NK-92 treated with Interleukin-12 subunit alpha and Interleukin-12 subunit beta, amount 100 ng/mL, for 24 hours (cell line): ENCODE data around the gene RMND5B.
"Not testable (repeated sequence)": the region's sequence is repeated elsewhere in the genome, so short reads cannot be mapped to it uniquely, and the experiment has no call there.

ENCODE experiments used
- DNase-seq: peaks from one replicate; lab custom pipeline; 2025; lab: John Stamatoyannopoulos, UW

The RMND5B gene, protein sequence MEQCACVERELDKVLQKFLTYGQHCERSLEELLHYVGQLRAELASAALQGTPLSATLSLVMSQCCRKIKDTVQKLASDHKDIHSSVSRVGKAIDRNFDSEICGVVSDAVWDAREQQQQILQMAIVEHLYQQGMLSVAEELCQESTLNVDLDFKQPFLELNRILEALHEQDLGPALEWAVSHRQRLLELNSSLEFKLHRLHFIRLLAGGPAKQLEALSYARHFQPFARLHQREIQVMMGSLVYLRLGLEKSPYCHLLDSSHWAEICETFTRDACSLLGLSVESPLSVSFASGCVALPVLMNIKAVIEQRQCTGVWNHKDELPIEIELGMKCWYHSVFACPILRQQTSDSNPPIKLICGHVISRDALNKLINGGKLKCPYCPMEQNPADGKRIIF

DNA sequence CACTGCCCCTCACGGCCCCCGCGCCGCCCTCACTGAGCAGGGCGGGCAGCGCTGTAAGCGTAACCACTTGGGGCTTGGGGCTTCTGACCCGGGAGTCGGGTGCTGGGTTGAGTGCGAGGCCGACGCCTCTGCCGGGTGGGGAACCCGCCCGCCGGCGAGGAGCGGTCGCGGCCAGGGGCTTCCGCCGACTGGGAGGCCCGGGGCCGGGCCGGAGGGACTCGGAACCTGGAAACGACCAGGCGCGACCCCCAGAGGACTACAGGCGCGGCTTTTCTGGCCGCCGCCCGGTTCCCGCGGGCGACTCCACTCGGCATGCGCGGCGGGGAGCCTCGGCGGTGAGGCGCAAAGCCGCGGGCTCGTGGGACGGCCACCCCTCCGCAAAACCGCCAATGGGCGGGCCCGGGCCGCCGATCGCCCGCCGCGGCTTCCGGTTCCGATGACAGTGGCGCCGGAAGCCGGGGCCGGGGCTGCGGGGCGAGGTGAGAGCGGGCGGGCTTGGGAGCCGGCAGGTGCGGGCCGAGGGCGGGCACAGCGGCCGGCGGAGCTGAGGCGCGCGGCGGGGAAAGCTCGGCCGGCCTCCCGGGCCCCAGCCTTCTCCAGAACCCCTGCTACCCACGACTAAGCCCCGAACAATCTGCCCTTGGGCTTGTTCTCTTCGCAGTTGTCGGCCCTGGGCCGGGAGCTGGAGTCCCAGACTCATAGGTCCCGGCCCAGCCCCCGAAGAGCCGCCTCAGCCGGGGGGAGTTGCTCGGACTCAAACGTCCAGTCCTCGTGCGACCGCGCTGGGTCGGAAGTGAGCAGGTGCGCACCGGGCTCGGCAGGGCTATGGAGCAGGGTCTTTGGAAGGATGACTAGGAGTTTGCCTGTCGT, at the start of gene RMND5B:
Gene RMND5B, plus strand, starts transcription at position 439 of the 870 bp plus-strand sequence. CDS start 7,106 bp downstream, outside the sequence.
- peak; percentile 72 for DNase-seq

DNA sequence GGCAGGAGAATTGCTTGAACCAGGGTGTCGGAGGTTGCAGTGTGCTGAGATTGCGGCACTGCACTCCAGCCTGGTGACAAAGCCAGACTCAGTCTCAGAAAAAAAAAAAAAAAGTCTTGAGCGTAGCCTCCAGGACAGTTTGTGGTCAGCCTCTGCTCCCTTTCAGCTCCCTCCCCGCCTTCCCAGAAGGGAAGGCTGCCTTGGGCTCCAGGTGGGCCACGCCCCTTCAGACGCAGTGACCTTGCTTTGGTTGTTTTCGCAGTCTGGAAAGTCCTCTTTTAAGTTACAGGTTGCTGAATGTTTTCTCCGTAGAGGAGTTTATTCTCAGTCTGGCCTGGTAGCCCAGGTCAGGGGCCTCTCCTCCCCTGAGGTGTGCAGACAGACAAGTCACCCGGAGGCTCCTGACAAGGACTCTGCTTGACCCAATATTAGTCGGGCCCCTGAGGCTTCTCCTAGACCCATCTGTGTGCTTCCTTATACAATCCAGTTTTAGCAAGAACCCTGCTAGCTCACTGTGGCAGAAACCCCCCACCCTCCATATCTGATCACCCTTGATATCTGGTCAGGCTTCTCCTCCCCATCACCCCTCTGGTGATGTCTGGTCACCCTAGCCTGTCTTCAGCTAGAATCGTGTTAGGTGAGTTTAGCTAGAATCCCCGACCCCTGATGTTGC, 49.1 kb upstream of the RMND5B start:
- DNase-seq: no peak

DNA sequence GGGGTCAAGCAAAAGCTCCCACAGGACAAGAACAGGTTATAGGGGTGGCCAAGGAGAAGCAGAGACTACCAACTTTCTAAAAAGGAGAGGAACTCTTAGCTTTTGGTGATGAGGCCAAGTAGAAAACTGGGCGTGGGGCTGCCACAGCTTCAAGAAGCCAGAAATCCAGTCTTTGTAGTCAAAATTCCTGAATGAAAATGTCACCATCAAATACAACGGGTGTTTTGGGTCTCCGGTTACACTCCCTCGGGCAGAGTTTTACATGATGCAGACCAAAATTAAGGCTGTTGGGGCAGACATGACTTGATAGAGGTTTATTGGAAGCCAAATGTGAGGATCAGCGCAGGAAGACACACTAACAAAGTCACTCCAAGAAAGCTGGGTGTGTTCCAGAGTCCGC, 46.9 kb upstream of the RMND5B start:
- DNase-seq: no peak

GRCh38 chr5:178085316-178085715, 45.5 kb upstream of the RMND5B start:
- no peak for DNase-seq

- no peak for DNase-seq
These were observed 44.5 kb upstream of the RMND5B start for GRCh38 chr5:178086266-178086665.

DNA sequence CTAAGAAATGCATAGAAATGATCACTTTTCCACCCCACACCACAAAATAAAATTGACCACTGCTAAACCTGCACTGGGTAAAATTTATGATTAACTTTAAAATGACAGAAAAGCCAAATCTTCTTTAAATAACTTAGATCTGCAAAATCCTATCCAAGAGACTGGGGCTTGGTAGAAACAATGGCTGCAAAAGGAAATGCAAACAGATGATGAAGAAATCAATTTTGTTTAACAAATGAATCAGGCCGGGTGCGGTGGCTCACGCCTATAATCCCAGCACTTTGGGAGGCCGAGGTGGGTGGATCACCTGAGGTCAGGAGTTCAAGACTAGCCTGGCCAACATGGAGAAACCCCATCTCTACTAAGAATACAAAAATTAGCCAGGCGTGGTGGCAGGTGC, 43.6 kb upstream of the RMND5B start:
- DNase-seq: not testable (repeated sequence)

GRCh38 chr5:178090856-178091255, 40.0 kb upstream of the RMND5B start:
- DNase-seq: no peak

DNA sequence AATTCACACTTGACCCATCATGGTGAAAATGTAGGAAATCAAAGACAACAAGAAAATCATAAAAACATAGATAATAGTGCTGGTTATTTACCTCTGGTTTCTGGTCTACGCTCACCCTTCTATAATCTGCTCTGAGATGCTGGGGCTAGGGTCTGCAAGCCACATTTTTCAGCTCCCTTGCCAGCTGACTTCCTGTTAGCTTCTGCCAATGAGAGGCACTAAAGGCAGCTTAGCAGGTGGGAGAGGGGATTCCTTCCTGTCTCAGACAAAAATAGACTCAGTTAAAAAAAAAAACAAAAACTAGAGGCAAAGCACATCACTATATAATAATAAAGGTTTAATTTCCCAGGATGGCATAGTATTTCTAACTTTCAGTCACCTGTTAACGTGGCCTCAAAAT, 37.7 kb upstream of the RMND5B start:
- DNase-seq: no peak

- DNase-seq: no peak
These were observed 36.5 kb upstream of the RMND5B start for GRCh38 chr5:178094345-178094744.

- DNase-seq: no peak
These were observed 32.1 kb upstream of the RMND5B start for GRCh38 chr5:178098685-178099084.

GRCh38 chr5:178103612-178104011, 27.2 kb upstream of the RMND5B start:
- no peak for DNase-seq

- no peak for DNase-seq
These were observed 26.3 kb upstream of the RMND5B start for GRCh38 chr5:178104492-178104891.

- DNase-seq: no peak
These were observed 24.7 kb upstream of the RMND5B start for GRCh38 chr5:178106086-178106485.

DNA sequence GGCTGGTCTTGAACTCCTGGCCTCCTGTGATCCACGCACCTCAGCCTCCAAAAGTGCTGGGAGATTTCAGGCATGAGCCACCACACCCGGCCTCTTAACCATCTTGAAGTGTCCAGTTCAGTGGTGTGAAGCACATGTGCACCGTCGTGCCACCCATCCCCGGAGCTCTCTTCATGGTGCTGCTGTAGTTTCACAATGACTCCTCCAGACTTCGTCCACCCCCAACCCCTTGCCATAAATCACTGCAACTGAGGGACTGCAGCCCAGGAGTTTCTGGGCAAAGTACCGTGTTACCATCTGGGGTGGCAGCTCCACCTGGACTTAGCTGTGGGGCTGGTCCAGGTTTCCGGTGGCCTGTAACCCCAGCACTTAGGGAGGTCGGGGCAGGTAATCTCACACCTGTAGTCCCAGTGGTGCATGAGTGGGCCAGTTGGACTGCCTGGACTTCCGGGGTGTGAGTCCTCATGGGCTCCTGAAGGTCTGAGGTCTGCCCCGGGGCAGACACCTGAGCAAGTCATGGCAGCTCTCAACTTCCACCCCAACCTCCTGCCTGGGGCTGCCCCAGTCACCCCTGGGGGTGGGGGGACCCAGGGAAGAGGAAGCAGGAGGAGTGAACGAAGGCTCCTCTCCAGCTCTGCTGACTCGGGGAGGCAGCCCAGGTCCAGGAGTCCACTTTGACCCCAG, 24.1 kb upstream of the RMND5B start:
- DNase-seq: no peak

DNA sequence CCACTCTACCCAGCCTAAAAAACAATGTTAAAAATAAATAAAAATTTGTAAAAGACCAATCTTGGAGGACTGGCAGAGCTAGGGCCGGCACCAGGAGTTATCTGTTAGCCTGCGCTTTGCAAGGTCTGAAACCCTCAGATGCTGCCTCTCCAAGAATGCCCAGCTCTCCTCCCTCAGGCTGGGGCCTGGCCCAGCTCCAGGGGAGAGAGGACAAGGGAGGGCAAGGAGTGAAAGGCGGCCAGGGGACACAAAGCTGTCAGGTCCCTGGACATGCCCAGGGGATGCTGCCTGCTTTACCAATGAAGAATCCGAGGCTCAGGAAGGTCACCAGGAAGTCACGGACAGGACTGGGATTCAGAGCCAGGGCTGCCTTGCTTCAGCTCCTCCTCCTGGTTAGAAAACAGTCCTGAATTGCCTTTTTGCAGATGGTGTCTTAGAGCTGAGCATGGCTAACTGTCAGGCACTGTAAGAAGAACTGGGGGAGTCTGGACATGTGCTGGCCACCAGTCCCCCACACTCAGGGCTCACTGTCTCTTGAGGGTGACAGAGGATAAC, 23.0 kb upstream of the RMND5B start:
- no peak for DNase-seq

GRCh38 chr5:178108446-178108845, 22.4 kb upstream of the RMND5B start:
- DNase-seq: no peak

- no peak for DNase-seq
These were observed 21.8 kb upstream of the RMND5B start for GRCh38 chr5:178108966-178109365.

- DNase-seq: no peak
These were observed 20.3 kb upstream of the RMND5B start for GRCh38 chr5:178110511-178110910.

- no peak for DNase-seq
These were observed 18.9 kb upstream of the RMND5B start for GRCh38 chr5:178111925-178112324.

GRCh38 chr5:178112545-178112944, 18.3 kb upstream of the RMND5B start:
- DNase-seq: no peak

GRCh38 chr5:178113141-178113787, 17.6 kb upstream of the RMND5B start, which contains the start of gene N4BP3:
TSS of gene N4BP3 (plus strand) at chr5:178113532. CDS start at chr5:178119584, 6,052 bp downstream.
- no peak for DNase-seq
